T-helper 2 cell (primary cell): ENCODE measurements around the gene OR2W1.

Experiments used
- DNase-seq, 5 experiments: peaks; one replicate each; pipeline versions ENCODE4 v3.0.0 to v3.0.0-alpha.2; 2012 to 2022
- total RNA-seq, 2 donors: gene quantifications; one replicate each; lab custom pipeline; 2026; lab: John Stamatoyannopoulos, UW

OR2W1 gene, protein sequence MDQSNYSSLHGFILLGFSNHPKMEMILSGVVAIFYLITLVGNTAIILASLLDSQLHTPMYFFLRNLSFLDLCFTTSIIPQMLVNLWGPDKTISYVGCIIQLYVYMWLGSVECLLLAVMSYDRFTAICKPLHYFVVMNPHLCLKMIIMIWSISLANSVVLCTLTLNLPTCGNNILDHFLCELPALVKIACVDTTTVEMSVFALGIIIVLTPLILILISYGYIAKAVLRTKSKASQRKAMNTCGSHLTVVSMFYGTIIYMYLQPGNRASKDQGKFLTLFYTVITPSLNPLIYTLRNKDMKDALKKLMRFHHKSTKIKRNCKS
- total RNA-seq = 0 reads per million in 2 donors

DNA sequence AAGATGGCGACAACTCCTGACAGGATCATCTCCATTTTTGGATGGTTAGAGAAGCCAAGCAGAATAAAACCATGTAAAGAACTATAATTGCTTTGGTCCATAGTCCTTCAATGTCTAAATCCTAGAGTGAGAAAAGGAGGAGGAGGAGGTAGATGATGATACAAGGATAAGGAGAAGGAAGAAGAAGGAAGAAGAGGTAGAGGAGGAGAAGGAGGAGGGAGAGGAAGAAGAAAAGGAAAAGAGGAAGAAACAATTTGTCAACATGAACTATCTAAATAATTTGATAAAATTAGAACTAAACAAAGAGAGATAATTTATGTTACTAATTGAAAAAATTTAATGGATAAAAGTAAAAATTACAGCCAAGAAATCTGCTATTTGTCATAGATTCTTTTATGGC, at the start of gene OR2W1:
TSS of gene OR2W1 (minus strand) at position 101 of the 400 bp plus-strand sequence. CDS start at position 101, 0 bp downstream.
- no peak for DNase-seq

DNA sequence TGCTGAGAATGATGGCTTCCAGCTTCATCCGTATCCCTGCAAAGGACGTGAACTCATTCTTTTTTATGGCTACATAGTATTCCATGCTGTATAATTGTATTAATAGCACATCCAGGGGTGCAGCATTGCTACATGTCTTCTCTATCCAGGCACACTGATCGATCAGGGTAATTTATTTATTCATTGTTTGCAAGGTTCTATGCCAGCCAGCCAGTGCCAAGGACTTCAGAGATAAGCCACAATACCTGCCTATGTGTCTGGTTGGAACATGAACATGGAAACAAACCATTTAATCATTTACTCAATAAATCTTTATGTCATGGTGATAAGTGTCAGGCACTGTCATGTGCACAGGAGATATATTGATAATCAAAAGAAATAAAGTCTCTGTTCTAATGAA, 48.0 kb upstream of the OR2W1 start:
- no peak for DNase-seq

DNA sequence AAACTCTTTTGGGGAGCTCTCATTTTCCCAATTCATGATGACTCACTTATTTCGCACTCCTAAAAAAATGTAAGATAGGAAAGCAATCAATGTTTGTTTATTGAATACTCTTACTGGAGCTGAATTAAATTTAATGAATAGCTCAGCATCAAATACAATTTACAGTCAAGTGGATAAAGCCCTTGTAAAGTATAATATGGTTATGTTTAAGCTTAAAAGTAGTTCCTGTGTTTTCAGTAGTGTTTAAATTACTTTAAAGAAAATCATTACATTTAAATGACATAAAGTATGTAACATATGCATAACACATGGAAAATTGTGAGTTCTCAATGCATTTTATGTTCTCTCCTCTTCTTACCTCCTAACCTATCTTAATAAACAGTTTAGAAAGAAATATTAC, 42.2 kb upstream of the OR2W1 start, which contains the start of gene OR2B3:
TSS of gene OR2B3 (minus strand) at position 101 of the 400 bp plus-strand sequence. CDS start at position 36, 65 bp downstream.
- DNase-seq = no peak

DNA sequence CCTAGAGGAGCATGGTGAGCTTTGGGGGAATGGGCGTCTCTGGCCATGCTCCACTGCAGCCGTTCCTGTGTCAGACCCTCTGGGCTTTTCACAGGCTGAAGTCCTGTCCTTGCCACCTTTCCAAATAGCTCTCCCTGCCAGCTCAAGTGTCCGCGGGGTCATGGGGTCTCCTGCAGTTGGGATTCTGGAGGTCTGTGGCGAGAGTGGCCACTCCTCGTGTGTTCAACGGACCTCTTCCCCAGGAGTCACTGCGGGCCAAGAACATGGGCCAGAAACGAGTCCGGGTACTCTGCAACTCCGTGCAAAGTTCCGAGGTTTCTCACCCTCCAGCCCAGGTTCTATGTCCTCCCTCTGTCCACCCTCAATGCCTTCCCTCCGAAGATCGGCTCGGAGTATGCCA, 37.5 kb upstream of the OR2W1 start:
- no peak for DNase-seq

DNA sequence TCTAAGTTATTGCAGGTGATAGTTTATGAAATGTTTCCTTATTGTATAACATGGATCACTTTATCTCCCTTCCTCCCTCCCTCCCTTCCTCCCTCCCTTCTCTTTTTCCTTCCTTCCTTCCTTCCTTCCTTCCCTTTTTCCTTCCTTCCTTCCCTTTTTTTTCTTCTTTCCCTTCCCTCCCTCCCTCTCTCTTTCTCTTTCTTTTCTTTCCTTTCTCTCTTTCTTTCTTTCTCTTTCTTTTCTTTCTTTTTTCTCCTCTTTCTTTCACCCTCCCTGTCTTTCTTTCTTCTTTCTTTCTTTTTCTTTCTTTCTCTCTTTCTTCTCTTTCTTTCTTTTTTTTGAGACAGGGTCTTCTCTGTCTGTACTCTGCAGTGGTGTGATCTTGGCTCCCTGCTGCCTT, 36.3 kb upstream of the OR2W1 start:
- no peak for DNase-seq

DNA sequence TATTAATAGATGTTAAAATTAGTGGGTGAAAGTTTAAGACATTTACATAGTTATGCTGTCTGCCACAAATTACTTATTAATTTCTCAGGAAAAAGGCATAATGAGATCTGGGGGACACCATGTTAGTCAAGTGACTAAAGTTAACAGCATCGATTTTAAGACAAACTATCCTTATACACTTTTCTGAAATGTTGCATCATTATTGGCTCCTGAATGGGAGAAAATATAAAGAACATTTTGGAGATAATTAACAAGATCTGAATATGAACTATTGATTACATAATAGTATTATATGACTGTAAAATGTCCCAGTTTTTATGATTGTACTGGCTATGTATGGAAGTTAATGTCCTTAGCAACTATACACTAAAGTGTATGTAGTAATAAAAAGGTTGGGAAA, 34.2 kb upstream of the OR2W1 start:
- no peak for DNase-seq

DNA sequence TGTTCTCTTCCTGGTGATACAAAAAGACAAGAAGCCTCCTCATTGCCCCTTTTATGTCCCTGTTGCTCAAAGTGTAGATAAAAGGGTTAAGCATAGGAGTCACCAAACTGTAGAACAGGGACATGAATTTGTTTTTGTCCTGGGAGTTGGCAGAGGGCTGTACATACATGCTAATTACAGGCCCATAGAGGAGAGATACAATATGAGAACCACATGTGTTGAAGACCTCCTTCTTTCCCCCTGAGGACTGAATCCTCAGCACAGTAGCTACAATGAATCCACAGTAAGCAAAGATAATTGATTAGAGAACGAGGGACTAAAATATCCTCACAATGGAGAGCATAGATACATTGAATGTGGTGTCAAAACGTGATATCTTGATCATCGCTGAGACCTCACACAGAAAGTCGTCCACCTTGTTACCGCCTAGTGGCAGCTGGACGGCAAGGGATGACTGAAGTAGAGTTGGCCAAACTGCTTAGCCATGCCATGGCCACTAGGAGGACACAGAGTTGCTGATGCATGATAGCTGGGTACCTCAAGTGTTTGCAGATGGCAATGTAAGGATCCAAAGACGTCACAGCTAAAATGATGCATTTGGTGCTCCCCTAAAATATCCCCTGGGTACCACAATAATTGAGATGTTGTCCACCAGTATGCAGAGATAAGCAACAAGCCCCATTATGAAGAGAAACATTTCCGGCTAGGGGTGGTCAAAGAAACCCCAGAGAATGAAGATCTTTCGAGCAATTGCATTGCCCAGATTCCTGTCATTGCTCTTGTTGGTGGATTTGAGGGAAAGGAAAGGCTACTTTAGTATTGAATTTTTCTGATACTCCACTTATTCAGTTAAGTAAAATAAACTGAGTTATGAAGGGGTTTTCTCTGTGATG, 27.1 kb upstream of the OR2W1 start:
- DNase-seq = peak in 2 of 5 experiments; percentile 3 to 5

DNA sequence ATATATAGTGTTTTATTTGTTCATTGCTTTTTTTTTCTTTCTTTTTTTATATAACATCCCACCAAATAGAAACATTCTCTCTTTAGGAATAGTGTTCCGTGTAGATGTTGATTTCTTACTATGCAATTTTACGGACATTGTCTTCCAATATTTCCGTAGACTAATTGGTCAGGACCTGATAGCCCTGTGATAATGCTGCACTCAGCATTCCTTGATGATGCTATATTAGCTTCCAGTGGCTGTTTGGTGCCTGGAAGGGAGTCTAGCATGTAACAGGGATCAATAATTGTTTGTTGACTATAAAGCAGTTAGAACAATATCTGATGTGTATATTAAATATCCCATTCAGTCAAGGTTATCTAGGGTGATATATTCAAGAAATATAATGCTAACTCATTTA, 6.7 kb upstream of the OR2W1 start:
- no peak for DNase-seq

DNA sequence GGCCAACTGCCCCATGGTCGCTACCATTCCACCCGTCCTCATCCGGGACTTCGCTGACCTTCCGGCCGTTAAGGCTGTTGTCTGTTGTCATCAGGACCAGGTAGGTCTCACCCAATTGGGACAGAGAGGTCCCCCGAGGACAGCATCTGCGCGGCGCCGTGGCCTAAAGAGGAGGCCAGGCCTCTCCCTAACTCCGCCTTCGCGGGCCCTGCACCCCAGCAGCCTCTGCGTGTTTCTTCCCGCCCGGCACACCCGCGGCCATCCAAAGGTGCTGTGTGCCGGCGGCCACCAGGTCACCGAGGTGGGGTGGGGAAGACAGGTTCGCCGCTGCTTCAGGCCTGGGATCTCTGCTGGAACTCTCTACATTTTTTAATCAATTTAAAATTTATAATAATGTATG, 9.0 kb downstream of the OR2W1 start:
- DNase-seq = no peak

DNA sequence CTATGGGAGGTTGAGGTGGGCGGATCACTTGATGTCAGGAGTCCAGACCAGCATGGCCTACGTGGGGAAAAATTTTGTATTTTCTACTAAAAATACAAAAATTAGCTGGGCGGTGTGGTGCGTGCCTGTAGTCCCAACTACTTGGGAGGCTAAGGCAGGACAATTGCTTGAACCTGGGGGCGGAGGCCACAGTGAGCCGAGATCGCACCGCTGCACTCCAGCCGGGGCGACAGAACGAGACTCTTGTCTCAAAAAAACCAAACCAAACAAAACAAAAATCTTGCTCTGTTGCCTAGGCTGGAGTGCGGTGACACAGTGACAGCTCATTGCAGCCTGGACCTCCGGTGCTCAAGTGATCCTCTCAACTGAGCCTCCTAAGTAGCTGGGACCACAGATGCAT, 16.2 kb downstream of the OR2W1 start:
- no peak for DNase-seq

DNA sequence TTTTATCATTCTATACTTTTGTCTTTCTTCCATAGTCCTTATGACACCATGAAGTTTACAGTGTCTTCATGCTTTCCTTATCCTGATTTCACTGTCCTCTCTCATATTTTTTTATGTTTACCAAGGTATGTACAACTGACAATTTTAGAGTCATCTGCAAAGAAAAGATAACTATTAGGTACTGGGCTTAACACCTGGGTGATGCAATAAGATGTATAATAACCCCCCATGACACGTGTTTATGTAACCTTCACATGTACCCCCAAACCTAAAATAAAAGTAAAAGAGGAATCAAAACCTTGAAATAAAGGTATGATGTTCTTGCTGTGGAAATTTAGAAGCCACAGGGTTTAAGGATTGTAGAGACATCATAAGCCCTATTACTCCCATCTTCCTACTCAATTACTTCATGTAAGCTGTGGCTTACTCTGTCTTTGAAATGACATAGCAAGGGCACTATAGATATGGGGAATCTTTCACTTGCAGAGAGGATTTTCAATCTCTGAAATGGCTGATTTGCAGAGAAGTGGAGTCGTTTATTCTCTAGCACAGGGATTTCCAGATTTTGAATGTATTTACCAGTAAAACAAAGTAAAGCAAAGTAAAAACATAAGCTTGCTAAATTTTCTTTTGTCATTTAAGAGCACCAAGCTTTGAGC, 18.9 kb downstream of the OR2W1 start:
- no peak for DNase-seq

DNA sequence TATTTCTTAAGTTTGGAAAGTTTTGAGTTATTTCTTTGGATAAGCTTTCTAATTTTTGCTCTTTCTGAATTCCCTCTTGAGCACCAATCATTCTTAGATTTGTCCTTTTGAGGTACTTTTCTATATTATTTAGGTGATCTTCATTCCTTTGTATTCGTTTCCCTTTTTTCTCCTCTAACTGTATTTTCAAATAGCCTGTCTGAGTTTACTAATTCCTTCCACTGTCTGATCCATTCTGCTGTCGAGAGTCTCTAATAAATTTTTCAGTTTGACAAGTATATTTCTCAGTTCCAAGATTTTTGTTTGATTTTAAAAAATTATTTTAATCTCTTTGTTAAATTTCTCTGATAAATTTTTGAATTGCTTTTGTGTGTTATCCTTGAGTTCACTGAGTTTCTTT, 23.5 kb downstream of the OR2W1 start:
- DNase-seq = no peak

DNA sequence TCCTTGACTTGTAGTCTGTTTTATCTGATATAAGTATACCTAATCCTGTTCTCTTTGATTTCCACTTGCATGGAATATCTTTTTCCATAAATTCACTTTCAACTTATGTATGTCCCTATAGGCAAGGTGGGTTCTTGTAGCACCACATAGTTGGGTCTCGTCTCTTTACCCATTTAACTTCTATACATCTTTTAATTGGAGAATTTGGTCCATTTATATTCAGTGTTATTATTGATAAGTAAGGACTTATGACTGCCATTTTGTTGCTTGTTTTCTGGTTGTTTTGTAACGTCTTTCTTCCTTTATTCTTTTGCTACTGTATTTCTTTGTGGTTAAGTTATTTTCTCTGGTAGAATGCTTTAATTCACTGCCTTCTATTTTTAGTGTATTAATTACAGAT, 25.3 kb downstream of the OR2W1 start:
- DNase-seq = no peak

DNA sequence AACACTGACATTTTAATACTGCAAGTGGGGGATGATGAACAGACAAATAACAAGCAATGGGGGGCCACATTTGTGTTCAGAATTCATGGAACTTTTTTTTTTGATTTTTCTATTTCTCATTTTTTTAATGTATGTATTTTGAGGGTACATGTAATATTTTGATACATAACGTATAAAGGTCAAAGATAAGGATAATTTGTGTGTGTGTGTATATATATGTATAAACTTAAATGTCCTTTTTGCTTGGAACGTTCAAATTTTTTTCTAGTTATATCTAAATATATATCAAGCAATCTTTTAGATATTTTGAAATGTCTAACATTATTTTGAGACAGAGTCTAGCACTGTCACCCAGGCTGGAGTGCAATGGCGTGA, 27.6 kb downstream of the OR2W1 start:
- DNase-seq = no peak

DNA sequence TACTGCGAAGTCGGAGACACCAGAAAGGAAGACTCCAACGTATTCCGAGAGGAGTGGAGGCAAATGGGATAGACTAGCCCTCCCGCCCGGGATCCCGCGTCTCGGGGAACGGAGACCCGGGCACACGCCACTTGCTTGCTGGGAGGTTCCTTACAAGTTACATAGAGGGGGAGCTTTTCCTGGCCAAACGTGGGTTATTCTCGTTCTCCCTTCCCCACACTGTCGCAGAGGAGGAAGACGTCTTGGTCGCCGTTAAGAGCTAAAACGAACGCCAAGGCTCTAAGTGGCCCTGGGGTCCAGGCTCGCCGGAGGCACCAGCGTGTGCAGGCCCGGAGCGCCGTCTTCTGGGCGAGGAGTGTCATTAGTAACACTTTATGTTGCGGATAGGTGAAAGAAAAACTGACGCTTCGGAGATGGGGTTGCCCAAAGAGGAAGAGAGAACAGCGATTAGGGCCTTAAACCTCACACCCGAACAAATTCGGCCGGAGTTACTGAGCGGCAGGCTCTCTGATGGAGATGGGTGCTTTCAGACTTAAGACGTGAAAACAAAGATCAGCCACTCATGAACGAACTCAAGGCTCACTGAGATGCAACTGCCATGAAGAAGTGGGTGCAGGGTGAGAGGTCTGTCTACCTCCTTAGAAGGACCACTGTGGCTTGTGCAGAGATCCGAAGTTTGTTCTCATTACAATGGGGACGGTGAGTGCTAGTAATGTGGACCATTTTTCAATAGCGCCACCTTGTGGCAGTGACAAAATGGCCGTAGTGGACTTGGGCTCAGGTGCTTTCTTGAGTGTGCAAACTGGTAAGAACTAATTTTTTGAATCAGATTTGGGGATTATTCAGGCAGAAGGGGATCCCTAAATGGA, 28.2 kb downstream of the OR2W1 start:
- DNase-seq = peak; percentile 41 to 86 (median 69)

DNA sequence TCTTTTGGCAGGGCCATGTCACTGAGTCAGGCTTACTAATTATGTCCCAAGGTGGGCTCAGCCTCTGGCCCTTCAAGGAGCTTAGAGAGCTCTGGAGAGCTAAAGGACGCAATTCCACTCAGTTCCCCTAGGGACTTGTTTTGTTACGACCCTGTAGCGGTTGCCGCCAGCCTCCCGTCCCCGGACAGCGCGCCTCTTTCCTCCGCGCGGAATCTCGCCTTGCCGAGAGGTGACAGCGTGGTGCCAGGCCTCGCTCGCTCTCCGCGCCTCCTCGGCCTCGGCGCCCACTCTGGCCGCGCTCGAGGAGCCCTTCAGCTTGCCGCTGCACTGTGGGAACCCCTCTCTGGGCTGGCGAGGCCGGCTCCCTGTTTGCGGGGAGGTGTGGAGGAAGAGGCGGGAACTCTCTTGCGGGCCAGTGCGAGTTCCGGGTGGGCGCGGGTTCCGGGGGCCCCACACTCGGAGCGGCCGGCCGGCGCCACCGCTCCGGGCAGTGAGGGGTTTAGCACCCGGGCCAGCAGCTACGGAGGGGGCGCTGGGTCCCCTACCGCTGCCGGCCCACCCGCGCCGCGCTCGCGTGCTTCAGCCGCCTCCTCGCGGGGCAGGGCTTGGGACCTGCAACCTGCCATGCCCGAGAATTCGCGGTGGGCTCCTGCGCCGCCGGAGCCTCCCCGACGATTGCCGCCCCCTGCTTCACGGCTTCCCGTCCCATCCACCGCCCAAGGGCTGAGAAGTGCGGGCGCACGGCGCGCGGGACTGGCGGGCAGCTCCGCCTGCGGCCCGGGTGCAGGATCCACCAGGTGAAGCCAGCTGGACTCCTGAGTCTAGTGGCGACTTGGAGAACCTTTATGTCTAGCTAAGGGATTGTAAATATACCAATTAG, 30.0 kb downstream of the OR2W1 start:
- DNase-seq = peak in 1 of 5 experiments; percentile 4

DNA sequence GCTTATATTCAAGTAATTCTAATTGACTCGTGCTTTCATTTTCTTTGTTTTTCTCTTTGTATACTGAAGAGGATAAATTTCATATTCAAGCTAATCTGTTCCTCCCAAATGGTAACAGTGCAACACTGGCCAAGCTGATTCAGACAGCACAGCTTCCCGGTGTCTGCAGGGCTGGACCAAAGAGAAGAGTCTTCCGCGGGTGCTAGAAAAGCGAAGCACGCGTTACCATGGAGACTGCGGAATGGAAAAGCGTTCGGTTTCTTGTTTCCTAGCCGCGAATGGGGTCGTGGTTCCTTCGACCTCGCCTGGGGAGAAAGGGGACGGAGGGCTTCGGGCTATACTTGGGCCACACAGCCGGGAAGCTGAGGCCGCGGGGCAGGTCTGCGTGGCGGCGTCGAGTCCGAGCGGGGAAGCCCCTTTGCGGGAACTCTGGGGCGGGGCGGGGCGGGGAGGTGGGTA, 33.7 kb downstream of the OR2W1 start:
- DNase-seq = peak in 3 of 5 experiments; percentile 21 to 47 (median 26)

DNA sequence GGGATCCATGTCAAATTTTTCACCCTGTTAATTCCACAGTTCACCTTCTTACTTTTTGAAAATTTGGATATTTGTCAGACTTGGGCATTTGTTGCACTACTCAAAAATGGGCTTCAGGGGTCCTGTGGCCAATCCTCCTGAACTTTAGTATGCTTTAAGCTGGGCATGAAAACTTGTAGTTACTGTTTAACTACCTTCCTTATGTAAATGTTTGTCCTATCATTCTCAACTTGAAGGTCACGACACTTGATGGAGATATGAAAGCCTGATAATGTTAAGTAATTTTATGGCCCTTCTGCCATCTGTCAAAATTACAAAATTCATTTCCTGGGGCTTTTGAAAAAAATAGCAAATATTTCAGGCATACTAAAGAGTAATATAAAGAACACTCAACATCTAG, 35.6 kb downstream of the OR2W1 start:
- no peak for DNase-seq

DNA sequence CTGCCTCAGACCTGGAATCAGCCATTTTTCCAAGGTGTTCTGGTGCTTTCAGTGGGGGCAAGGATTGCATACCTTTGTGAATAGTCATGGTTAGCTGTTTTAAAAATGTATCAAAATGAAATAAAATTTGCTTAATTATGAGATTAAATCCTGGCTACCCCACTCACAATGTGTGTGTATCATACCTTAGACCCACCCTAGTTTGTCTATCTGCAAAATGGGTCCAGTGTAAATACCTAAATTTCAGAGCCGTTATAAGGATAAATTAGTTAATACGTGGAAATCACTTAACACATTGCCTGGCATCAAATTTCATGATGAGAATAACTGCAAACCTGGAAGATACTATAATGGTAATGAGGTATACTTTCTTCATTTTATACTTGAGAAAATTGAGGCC, 36.9 kb downstream of the OR2W1 start:
- DNase-seq = no peak

DNA sequence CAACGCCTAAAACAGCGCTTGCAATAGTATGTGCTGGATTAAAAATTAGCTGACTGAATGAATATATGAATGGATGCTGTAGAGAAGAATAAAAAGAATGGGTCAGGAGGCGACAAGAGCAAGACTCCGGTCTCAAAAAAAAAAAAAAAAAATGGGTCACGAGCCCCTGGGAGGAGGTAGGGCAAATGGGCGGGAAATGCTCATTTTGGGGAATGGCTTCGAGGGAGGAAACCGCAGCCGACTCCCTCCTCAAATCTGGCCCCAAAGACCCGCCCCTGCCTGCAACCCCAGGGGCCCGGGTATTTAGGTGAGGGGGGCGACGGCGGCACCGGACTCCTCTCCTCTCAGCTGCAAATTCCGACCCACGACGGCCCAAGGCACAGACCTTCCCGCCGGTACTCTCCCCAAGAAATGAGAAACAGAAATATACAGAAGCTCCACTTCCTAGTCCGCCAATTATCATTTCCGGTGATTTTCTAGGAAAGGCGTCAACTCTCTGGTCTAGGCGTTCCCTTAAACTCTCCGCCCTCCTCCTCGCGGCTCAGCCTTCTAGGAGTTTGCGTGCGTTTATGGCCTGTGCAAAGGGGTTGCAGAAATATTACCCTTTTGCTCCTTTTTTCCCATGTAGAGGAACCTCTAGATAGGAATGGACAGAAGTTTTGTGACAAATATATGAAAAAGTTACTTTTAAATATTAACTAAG, 39.6 kb downstream of the OR2W1 start, which contains the start of gene ZNF311:
TSS of gene ZNF311 (minus strand) at position 133 of the 703 bp plus-strand sequence. CDS start 1,361 bp downstream, outside the sequence.
- peak in 1 of 5 experiments; percentile 60 for DNase-seq
